ENCODE results near the gene SLC22A23.

Gene SLC22A23

DNA sequence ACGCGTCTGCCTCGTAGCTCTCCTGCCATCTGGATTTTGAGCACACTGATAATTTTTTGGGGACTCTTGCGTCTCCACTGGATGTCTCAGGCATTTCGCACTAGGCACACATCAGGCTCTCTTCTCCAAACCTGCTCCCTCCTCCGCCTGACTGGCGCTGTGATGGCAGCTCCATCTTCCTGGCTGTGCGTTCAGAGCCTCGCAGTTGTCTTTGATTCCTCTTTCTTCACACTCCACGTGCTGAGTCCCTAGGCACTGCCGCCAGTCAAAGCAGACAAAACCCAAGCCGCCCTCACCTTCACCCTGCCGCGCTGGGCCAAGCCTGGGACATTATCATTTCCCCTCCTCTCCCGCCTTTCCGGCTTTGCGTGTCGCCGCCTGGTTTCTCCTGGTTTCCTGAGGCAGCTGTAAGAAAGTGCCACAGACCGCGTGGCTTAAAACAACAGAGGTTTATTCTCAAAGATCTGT, 197.3 kb downstream of the SLC22A23 start:
- H3K4me1 ChIP-seq (ENCODE audit: insufficient read depth, insufficient read length), result peaks cover 9% of the 10 kb centered on the region
- no peak for DNase-seq (ENCODE audit: low read depth, low spot score)
- peak overlapping the region; percentile 95 for H3K9ac ChIP-seq (ENCODE audit: insufficient read length, low read depth)
- no peaks in the 10 kb centered on the region for H3K9me3 ChIP-seq (ENCODE audit: insufficient read depth, low read length)
- H3K4me3 ChIP-seq (ENCODE audit: insufficient read length, low read depth), result peak overlapping the region; percentile 91
- H3K36me3 ChIP-seq (ENCODE audit: insufficient read depth, insufficient read length, low read length), result peaks cover 37% of the 10 kb centered on the region
- no peaks in the 10 kb centered on the region for H3K27me3 ChIP-seq (ENCODE audit: insufficient read depth, insufficient read length)
- no peak for TF ChIP-seq ZNF274 (IDR thresholded peaks at IDR 0.05; ENCODE audit: low read depth, low read length)
- no peak for TF ChIP-seq SUZ12 (IDR thresholded peaks at IDR 0.05; ENCODE audit: extremely low read depth, insufficient read depth, insufficient read length)
- TF ChIP-seq YY1 (IDR thresholded peaks at IDR 0.05; ENCODE audit: insufficient read depth, insufficient read length), result no peak

DNA sequence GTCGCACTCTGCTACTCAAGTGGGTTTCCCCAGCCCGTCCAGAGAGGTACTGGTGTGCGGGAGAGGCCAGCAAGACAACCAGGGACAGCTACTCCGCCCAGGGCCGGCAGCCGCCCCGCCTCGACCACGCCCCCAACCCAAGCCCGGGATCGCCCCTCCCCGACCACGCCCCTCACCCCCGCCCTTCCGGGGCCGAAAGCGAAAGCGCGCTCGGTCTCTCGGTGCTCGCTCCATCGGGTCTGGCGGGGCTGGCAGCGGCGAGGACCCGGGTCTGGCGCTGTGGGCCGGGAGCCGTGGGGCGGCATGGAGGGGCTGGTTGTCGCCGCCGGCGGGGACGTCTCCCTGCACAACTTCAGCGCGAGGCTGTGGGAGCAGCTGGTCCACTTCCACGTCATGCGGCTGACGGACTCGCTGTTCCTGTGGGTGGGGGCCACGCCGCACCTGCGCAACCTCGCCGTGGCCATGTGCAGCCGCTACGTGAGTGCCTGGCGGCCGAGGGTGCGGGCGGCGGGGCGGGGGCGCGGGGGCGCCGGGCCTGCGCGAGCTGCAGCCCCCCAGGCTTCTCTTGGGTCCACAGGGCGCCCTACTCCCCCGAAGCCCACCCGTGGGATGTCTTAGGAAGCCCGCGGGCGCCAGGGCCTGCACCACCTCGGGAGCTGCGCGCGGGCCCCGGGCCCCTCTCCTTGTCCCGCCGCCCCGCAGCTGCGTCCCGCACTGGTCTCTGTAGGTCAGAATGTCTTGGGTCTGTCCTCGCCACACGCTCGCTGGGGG, 197.9 kb downstream of the SLC22A23 start, which contains the start of gene PSMG4:
Gene PSMG4, plus strand, starts transcription at position 228 of the 771 bp plus-strand sequence. Its CDS starts 76 bp downstream, at position 304.
- H3K4me1 ChIP-seq (ENCODE audit: insufficient read depth, insufficient read length), result peaks cover 9% of the 10 kb centered on the region
- peak within 1 kb of the TSS; percentile 95 for H3K9ac ChIP-seq (ENCODE audit: insufficient read length, low read depth)
- TF ChIP-seq YY1 (IDR thresholded peaks at IDR 0.05; ENCODE audit: insufficient read depth, insufficient read length), result no peak
- H3K4me3 ChIP-seq (ENCODE audit: insufficient read length, low read depth), result peak within 1 kb of the TSS; percentile 91
- DNase-seq (ENCODE audit: low read depth, low spot score), result peak; percentile 71
- H3K9me3 ChIP-seq (ENCODE audit: insufficient read depth, low read length), result no peaks in the 10 kb centered on the region
- H3K36me3 ChIP-seq (ENCODE audit: insufficient read depth, insufficient read length, low read length), result peaks cover 31% of the 10 kb centered on the region
- no peaks in the 10 kb centered on the region for H3K27me3 ChIP-seq (ENCODE audit: insufficient read depth, insufficient read length)

DNA sequence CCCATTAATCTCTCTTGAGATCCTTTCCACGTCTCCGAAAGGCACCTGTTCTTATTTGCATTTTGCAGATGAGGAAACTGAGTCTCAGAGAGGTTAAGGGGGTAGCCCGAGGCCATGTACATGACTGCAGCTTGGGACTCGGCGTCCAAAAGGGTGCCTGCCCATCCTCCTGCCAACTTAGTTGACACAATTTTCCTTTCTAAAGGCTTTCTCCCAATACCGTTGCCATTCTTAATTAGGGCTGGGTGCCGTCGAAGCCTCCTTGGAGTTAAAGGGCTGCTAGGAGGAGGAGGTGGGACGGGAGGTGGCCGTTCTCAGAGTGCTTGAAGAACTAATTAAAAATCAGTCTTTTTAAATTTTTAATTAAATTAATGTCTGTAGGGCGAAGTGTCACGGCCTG, 198.6 kb downstream of the SLC22A23 start:
- DNase-seq (ENCODE audit: low read depth, low spot score), result no peak
- TF ChIP-seq YY1 (IDR thresholded peaks at IDR 0.05; ENCODE audit: insufficient read depth, insufficient read length) (no peak), SUZ12 (IDR thresholded peaks at IDR 0.05; ENCODE audit: extremely low read depth, insufficient read depth, insufficient read length) (no peak), ZNF274 (IDR thresholded peaks at IDR 0.05; ENCODE audit: low read depth, low read length) (no peak)
- Histone ChIP-seq H3K9me3 (ENCODE audit: insufficient read depth, low read length) (no peaks in the 10 kb centered on the region; the same call in 1 of the 2 replicates), H3K27me3 (ENCODE audit: insufficient read depth, insufficient read length) (no peaks in the 10 kb centered on the region), H3K9ac (ENCODE audit: insufficient read length, low read depth) (no peak overlapping the region), H3K4me3 (ENCODE audit: insufficient read length, low read depth) (no peak overlapping the region), H3K36me3 (ENCODE audit: insufficient read depth, insufficient read length, low read length) (peaks cover 24% of the 10 kb centered on the region), H3K4me1 (ENCODE audit: insufficient read depth, insufficient read length) (peaks cover 9% of the 10 kb centered on the region)

DNA sequence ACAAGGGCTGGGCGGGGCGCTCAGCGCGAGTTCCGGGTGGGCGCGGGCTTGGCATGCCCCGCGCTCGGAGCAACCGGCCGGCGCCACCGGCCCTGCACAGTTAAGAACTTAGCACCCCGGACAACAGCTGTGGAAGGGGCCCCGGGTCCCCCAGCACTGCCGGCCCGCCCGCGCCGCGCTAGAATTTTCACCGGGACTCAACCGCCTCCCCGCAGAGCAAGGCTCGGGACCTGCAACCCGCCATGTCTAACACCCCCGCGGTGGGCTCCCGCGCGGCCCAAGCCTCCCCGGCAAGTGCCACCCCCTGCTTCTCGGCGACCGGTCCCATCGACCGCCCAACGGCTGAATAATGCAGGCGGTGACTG, 203.3 kb downstream of the SLC22A23 start:
- Histone ChIP-seq H3K9me3 (ENCODE audit: insufficient read depth, low read length) (no peaks in the 10 kb centered on the region; the same call in 1 of the 2 replicates), H3K36me3 (ENCODE audit: insufficient read depth, insufficient read length, low read length) (no peaks in the 10 kb centered on the region), H3K4me1 (ENCODE audit: insufficient read depth, insufficient read length) (peaks cover 5% of the 10 kb centered on the region), H3K4me3 (ENCODE audit: insufficient read length, low read depth) (no peak overlapping the region), H3K9ac (ENCODE audit: insufficient read length, low read depth) (no peak overlapping the region), H3K27me3 (ENCODE audit: insufficient read depth, insufficient read length) (peaks cover 2% of the 10 kb centered on the region)
- no peak for DNase-seq (ENCODE audit: low read depth, low spot score)
- TF ChIP-seq YY1 (IDR thresholded peaks at IDR 0.05; ENCODE audit: insufficient read depth, insufficient read length) (no peak), ZNF274 (IDR thresholded peaks at IDR 0.05; ENCODE audit: low read depth, low read length) (no peak), SUZ12 (IDR thresholded peaks at IDR 0.05; ENCODE audit: extremely low read depth, insufficient read depth, insufficient read length) (no peak)

DNA sequence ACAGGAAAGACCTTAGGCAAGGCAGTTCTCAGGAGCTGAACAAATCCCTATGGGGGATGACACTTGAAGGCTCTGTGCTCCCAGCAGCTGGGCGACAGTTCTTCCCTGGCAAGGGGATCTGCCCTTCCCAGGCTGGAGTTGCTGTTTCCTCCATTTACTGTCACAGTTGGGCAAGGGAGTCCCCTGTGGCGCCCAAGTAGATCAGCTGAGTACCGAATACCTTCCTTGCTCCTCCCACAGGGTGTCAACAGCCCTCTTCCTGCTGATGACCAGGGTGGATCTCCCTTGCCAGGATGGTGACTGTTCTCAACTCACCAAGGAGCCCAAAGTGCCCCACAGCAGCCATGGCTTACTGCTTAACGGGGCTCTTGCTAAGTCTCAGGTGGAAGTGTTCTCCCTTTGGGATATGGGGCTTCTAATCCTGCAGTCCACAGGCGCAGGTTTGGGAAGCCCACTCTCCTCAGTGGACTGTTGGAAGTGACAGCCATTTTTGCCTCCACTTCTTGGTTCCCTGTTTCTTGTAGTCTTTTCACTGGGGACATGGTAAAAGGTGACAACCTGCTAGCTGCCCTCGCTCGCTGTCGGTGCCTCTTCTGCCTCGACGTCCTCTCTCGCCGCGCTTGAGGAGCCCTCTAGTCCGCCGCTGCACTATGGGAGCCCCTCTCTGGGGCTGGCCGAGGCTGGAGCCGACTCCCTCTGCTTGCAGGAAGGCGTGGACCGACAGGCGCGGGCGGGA, 203.8 kb downstream of the SLC22A23 start:
- no peak for TF ChIP-seq SUZ12 (IDR thresholded peaks at IDR 0.05; ENCODE audit: extremely low read depth, insufficient read depth, insufficient read length)
- no peaks in the 10 kb centered on the region; the same call in 1 of the 2 replicates for H3K9me3 ChIP-seq (ENCODE audit: insufficient read depth, low read length)
- H3K27me3 ChIP-seq (ENCODE audit: insufficient read depth, insufficient read length), result peaks cover 2% of the 10 kb centered on the region
- no peak overlapping the region for H3K9ac ChIP-seq (ENCODE audit: insufficient read length, low read depth)
- DNase-seq (ENCODE audit: low read depth, low spot score), result no peak
- peaks cover 5% of the 10 kb centered on the region for H3K4me1 ChIP-seq (ENCODE audit: insufficient read depth, insufficient read length)
- H3K36me3 ChIP-seq (ENCODE audit: insufficient read depth, insufficient read length, low read length), result no peaks in the 10 kb centered on the region
- H3K4me3 ChIP-seq (ENCODE audit: insufficient read length, low read depth), result no peak overlapping the region

DNA sequence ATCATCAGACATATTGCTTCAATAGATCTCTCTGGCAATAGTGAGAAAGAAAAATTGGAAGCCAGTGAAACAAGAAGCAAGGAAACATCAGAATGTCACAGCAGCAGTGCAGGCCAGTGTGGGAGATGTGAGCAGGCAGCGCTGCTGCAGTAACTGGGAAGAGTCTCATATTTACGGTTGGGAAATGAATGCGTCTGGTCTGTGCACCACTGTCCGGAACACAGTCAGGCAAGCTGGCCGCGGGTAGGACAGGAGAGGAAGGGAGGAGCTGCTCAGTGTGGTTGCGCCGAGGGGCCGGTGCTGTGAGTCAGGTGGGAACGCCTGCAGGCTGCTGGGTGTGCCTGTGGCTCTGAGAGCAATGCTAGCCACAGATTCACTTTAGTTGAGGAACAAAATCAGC, 204.5 kb downstream of the SLC22A23 start:
- no peak overlapping the region for H3K9ac ChIP-seq (ENCODE audit: insufficient read length, low read depth)
- TF ChIP-seq ZNF274 (IDR thresholded peaks at IDR 0.05; ENCODE audit: low read depth, low read length) (no peak), SUZ12 (IDR thresholded peaks at IDR 0.05; ENCODE audit: extremely low read depth, insufficient read depth, insufficient read length) (no peak), YY1 (IDR thresholded peaks at IDR 0.05; ENCODE audit: insufficient read depth, insufficient read length) (no peak)
- no peak overlapping the region for H3K4me3 ChIP-seq (ENCODE audit: insufficient read length, low read depth)
- H3K36me3 ChIP-seq (ENCODE audit: insufficient read depth, insufficient read length, low read length), result no peaks in the 10 kb centered on the region
- peaks cover 5% of the 10 kb centered on the region for H3K4me1 ChIP-seq (ENCODE audit: insufficient read depth, insufficient read length)
- no peaks in the 10 kb centered on the region; the same call in 1 of the 2 replicates for H3K9me3 ChIP-seq (ENCODE audit: insufficient read depth, low read length)
- DNase-seq (ENCODE audit: low read depth, low spot score), result no peak
- peaks cover 2% of the 10 kb centered on the region for H3K27me3 ChIP-seq (ENCODE audit: insufficient read depth, insufficient read length)
